GM21367 (cell line): ENCODE results near the gene C10orf90.

Source experiments
- ATAC-seq: cut with Tn5 transposase; IDR thresholded peaks from one replicate; pipeline ENCODE4 v1.9.1; 2021; ENCODE audit not compliant: unreplicated experiment

C10orf90 gene

DNA sequence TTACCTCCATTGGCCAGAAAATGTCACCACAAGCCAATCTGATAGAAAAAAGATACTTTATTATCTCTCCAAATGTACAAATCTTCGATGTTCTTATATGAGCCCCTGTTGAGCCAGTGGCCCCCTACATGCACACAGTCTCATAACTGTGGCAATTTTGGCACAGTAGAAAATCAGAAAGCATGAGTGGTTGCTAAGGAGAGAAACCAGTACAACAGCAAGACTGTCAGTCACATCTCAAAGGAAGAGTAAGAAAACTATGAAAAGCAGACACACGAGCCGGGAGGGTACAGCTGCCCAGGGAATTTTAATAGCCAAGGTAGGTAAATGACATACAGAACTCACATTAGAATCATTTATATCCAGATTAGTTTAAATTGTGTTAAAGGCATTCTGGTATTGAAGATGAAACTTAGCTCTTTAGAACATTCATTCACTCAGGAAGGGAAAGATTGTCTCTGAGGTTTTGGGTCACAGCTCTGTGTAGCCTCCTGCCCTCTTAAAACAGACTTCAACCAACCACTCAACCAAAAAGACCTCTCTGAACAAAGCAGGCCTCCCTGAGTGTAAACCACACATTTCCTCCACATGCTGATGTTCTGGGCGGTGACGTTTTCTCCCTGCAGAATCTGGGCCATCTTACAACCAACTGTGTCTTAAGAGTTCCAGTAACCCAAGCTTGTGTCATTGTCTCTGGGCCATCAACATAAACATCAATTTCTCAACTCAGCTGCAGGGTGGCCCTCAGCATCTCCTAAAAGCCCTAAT is 201.4 kb downstream of the C10orf90 start:
- ATAC-seq = no peak

- no peak for ATAC-seq
Observed at GRCh38 chr10:126468467-126468866, 202.0 kb downstream of the C10orf90 start.

- ATAC-seq = no peak
Observed at GRCh38 chr10:126465771-126466170, 204.7 kb downstream of the C10orf90 start.

DNA sequence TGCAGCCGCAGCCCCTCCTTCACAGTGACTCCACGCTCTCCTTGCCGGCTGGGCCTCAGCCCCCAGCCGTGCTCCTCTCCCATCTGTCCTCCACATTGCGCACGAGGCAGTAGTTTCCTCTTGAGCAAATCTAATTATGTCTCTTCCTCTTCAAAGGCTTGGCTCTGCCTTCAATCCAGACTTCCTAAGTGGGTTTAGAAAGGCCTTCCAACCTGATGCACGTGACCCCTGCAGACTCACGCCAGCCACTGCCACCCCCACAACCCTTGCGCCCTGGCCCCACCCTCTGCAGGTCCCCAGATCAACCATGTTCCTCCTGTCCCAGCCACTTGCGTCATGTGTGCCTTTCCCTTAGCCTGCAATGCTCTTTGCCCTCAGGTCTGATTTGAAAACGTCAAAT is 207.2 kb downstream of the C10orf90 start:
- no peak for ATAC-seq

DNA sequence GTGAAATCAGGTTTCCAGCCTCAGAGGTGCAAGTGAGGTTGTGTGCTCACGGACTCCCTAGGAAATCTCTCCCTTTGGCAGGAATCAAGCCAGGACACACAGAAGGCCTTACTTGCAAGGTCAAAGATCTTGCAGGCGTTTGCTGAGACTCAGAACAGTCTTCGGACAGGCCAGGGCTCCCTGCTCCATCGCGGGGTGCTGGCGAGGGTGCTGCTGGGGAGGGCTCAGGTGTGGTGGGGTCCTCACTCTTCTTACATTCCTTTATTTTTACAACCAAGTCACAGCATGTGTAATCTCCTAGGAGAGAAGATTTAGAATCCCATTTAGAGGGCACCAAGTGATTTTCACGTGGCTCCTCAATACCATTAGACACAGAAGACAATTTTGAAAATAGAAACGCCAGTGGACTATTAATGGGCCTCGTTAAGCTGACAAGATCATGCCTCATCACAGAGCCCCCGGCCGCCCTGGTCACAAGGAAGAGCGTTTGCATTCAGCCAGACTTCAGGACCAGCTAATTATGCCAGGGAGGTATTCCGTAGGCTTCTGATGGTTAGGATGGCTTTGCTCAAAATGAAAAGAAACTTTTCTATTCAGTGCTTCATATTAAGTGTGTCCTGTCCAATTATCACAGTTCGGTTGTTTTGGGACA is 209.1 kb downstream of the C10orf90 start:
- no peak for ATAC-seq

GRCh38 chr10:126459878-126460481 is 210.5 kb downstream of the C10orf90 start:
- ATAC-seq = no peak

GRCh38 chr10:126459032-126459831 is 211.3 kb downstream of the C10orf90 start:
- ATAC-seq = no peak

GRCh38 chr10:126458466-126458865 is 212.0 kb downstream of the C10orf90 start:
- no peak for ATAC-seq

DNA sequence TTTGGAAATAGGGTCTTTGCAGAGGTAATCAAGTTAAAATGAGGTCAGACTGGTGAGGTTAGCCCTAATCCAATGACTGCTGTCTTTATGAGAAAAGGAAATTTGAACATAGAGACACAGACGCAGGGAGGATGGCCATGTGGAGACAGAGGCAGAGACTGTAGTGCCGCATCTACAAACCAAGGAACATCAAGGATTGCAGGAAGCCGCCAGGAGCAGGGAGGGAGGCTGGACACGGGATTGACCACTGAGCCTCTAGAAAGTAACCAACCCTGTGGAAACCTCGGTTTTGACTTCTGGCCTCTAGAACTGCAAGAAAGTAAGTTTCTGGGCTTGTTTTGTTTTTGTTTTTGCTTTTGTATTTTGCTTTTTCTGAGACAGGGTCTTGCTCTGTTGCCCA is 213.9 kb downstream of the C10orf90 start:
- no peak for ATAC-seq

GRCh38 chr10:126455766-126456405 is 214.6 kb downstream of the C10orf90 start:
- ATAC-seq = no peak

DNA sequence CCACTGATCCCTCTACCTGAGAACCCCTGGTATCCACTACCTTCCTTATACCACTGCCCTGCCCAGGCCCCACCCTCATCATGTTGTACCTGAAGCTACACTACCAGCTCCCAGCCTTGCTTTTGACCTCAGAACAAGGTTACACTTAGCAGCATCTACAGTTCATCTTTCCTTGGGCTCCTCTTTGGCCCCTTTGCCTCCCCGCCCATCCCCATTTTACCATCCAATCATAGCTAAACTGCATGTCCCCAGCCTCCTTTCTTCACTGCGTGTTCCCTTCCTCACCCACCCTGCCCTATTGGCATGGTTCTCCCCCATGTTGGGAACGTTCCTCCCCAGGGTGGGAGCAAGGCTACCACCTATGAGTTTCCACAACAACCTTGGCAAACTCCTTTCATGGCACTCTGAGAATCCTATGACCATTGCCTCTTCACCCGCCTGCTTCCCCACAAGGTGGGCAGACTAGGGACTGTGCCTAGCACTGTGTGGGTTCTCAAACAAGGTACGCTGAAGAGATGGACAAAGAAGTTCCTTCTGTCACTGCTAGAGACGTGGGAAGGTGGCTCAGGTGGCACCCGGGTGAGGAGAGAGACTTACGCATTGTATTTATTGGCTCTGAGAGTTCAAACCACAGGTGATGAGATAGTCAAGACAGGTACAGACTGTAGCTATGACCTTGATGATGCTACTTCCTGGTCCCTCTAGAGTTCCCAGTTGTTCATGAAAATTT is 215.3 kb downstream of the C10orf90 start:
- no peak for ATAC-seq

DNA sequence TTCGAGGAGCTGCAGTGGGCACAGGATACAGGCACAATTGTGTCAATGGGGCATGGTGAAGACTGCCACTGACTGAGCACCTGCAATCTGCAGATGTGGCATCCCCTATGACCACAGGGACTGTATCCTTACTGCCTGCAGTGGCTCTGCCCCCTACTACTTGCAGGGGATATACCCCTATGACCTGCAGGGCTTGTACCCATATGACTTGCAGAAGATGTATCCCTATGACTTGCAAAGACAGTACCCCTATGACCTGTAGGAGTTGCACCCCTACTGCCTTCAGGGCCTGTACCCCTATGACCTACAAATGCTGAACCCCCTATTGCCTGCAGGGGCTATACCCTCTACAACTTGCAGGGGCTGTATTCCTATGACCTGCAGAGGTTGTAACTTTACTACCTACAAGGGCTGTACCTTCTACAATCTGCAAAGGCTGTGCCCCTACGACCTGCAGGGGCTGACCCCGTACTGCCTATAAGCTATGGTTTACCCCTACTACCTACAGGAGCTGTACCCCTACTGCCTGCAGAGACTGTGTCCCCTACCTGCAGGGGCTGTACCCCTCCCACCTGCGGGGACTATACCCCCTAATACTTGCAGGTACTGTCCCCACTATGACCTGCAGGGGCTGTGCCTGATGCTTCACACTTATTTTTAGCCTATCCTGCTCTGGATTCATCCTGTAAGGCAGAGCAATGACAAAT is 216.3 kb downstream of the C10orf90 start:
- ATAC-seq = no peak

- no peak for ATAC-seq
Observed at GRCh38 chr10:126452245-126452644, 218.2 kb downstream of the C10orf90 start.

DNA sequence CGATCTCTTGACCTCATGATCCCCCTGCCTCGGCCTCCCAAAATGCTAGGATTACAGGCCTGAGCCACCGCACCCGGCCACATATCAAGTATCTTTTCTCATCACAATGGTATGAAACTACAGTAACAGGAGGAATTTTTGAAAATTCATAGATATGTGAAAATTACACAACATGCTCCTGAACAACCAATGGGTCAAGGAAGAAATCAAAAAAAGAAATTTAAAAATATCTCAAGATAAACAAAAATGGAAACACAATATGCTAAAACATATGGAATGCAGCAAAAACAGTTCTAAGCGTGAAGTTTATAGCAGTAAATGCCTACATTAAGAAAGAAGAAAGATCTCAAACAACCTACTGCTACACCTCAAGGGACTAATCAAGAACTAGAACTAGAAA is 222.4 kb downstream of the C10orf90 start:
- ATAC-seq = no peak

DNA sequence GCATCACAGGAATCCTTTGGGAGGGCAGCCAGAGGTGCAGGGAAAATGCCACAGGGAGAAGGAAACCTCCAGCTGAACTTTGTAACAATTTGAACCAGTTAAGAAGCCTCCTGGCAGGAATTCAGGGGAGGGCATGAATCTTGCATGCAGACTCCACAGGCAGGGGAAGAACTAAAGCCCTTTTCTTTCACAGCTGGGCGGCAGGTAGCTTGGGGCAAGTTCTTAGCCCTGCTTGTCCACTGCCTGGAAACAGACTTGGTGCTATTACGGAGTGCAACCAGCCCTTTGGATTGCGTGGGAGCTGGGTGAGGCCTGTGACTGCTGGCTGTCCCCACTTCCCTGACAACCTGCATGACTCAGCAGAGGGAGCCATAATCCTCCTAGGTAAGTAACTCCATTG is 230.6 kb downstream of the C10orf90 start:
- no peak for ATAC-seq

GRCh38 chr10:126438407-126438783 is 232.1 kb downstream of the C10orf90 start:
- ATAC-seq = no peak

GRCh38 chr10:126437635-126438406 is 232.7 kb downstream of the C10orf90 start:
- ATAC-seq = no peak

GRCh38 chr10:126434235-126434634 is 236.3 kb downstream of the C10orf90 start:
- no peak for ATAC-seq

GRCh38 chr10:126433351-126433750 is 237.1 kb downstream of the C10orf90 start:
- ATAC-seq = no peak
